ENCODE results near the gene TPRKB. TPM values are rescaled to one million over a fixed set of nuclear protein-coding genes. Genes with fewer than 3 reads are reported as not detected.

Gene TPRKB
- total RNA-seq, 1 experiment from 2014 or later, result 44.7 TPM

DNA sequence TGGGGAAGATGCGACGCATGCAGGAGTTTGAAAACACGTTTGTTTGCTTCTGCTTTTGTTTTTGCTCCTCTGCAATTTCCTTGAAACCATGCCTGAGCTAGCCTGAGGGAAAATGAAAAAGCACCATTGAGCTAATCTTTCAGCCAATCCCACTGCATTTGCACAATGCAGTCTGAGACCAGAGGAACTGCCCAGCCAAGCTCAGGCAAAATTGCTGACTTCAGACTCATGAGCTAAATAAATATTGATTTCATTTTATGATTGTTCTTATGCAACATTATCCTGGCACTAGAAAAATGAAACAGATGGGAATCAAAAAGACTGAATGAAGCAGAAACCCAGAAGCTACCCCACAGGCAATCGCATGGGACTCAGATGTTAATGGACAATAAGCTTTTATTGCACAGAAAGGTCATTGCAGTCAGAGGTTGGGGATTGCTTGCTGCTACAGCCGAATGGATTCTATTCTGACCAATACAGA, 37.0 kb downstream of the TPRKB start:
- Histone ChIP-seq H3K14ac (ENCODE audit: insufficient read depth, low read length) (no peak overlapping the region), H2BK15ac (ENCODE audit: low read depth, low read length) (no peak overlapping the region), H3K56ac (ENCODE audit: insufficient read length, low read depth, low read length) (no peak overlapping the region), H2BK20ac (ENCODE audit: low read depth, low read length, poor library complexity, severe bottlenecking) (no peak overlapping the region), H3K27me3 (ENCODE audit: insufficient read depth, low read length) (no peaks in the 10 kb centered on the region), H4K91ac (ENCODE audit: insufficient read length, low read depth, low read length) (no peak overlapping the region), H4K5ac (ENCODE audit: insufficient read length, low read depth, low read length) (no peak overlapping the region), H2BK12ac (ENCODE audit: insufficient read length, low read depth, low read length) (no peak overlapping the region), H3K4me2 (ENCODE audit: insufficient read depth, insufficient read length, low read length) (no peak overlapping the region), H3K23ac (ENCODE audit: insufficient read length, low read depth, low read length) (no peak overlapping the region), H4K20me1 (ENCODE audit: control insufficient read depth, insufficient read depth, insufficient read length) (no peaks in the 10 kb centered on the region), H3K9ac (ENCODE audit: extremely low read depth, insufficient read length, low read length) (no peak overlapping the region), H2AFZ (ENCODE audit: low read length) (no peak overlapping the region), H4K8ac (replicated peaks; ENCODE audit: insufficient read length, low read depth, low read length) (no peak overlapping the region), H3K4ac (ENCODE audit: low read depth, low read length) (no peak overlapping the region), H3K23me2 (ENCODE audit: insufficient read length, low read depth, low read length, poor library complexity, severe bottlenecking) (no peaks in the 10 kb centered on the region), H3K9me3 (ENCODE audit: control insufficient read depth, low read depth, low read length) (peaks cover 5% of the 10 kb centered on the region), H3K79me2 (ENCODE audit: insufficient read depth, low read length) (no peaks in the 10 kb centered on the region), H2BK120ac (ENCODE audit: low read depth, low read length, poor library complexity, severe bottlenecking) (no peak overlapping the region), H3K27ac (ENCODE audit: insufficient read length, low read depth, low read length) (no peak overlapping the region), H3K79me1 (ENCODE audit: insufficient read depth, low read depth, low read length, poor library complexity, severe bottlenecking) (no peaks in the 10 kb centered on the region), H3K4me1 (ENCODE audit: insufficient read depth, low read length) (no peaks in the 10 kb centered on the region), H2AK5ac (ENCODE audit: insufficient read length, low read length) (no peak overlapping the region), H2BK5ac (ENCODE audit: insufficient read length, low read length) (no peak overlapping the region), H3T11ph (ENCODE audit: low read length) (no peak overlapping the region), H3K18ac (ENCODE audit: insufficient read length, low read depth, low read length) (no peak overlapping the region)
- Mint-ChIP-seq H3K36me3 (ENCODE audit: insufficient read depth in 1 of 3, low read depth in 3 of 3) (peaks cover 0 to 7% (median 6%) of the 10 kb centered on the region in 3 experiments; a peak in 3 of 7 replicates), H3K4me1 (no peaks in the 10 kb centered on the region), H3K27ac (no peak overlapping the region), H3K27me3 (ENCODE audit: low read depth) (peaks cover 61% of the 10 kb centered on the region), H3K9me3 (peaks cover 28 to 34% of the 10 kb centered on the region in 2 experiments), H3K4me3 (no peak overlapping the region)
- WGBS (ENCODE audit: extremely low coverage, insufficient read length, low lambda C conversion rate), result no CpG with 5 or more reads among the region's 5 CpGs
- DNase-seq, result no peak
- TF ChIP-seq, protein P1, sequence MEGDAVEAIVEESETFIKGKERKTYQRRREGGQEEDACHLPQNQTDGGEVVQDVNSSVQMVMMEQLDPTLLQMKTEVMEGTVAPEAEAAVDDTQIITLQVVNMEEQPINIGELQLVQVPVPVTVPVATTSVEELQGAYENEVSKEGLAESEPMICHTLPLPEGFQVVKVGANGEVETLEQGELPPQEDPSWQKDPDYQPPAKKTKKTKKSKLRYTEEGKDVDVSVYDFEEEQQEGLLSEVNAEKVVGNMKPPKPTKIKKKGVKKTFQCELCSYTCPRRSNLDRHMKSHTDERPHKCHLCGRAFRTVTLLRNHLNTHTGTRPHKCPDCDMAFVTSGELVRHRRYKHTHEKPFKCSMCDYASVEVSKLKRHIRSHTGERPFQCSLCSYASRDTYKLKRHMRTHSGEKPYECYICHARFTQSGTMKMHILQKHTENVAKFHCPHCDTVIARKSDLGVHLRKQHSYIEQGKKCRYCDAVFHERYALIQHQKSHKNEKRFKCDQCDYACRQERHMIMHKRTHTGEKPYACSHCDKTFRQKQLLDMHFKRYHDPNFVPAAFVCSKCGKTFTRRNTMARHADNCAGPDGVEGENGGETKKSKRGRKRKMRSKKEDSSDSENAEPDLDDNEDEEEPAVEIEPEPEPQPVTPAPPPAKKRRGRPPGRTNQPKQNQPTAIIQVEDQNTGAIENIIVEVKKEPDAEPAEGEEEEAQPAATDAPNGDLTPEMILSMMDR (conservative IDR thresholded peaks at IDR 0.05), result no peak

Data from H9 (cell line).